Caco-2 (cell line): Measurements from ENCODE around the gene STK32C. TPM values are rescaled to one million over a fixed set of nuclear protein-coding genes. Genes with fewer than 3 reads are reported as not detected.
"Not testable (repeated sequence)": the region's sequence is repeated elsewhere in the genome, so short reads cannot be mapped to it uniquely, and the experiment has no call there.

Experiments used
- BruUV-seq: library from RNA; stranded (reverse); fragments of 400-500 nt; replicated peaks from 2 replicates; lab custom pipeline; 2021; lab: Mats Ljungman, UMichigan
- CTCF ChIA-PET: fragments of 300-600 bp; sonication (Branson Sonifier 250); formaldehyde crosslinking; loops from one replicate; lab custom pipeline; 2022; ENCODE audit warnings: antibody characterized with exemption; lab: Charles Lee
- POLR2A ChIA-PET: fragments of 300-600 bp; sonication (Branson Sonifier 250); formaldehyde crosslinking; loops from one replicate; lab custom pipeline; 2022; ENCODE audit warnings: antibody characterized with exemption; lab: Charles Lee
- DNase-seq, 2 experiments: peaks; one replicate each; pipeline versions ENCODE4 v3.0.0 to v3.0.0-alpha.2; 2020 to 2022
- H3K27me3 ChIP-seq: replicated peaks from 2 replicates; pipeline ENCODE4 v1.6.0; 2011; ENCODE audit warnings: low read length; ENCODE audit not compliant: control insufficient read depth, insufficient read depth
- H3K36me3 ChIP-seq: 2 replicates; pipeline ENCODE4 v1.5.1; 2011; ENCODE audit warnings: low read length; ENCODE audit not compliant: control insufficient read depth, insufficient read depth
- H3K4me1 ChIP-seq: fragments of 250-450 bp; sonication (Bioruptor Pico); 2 replicates; pipeline ENCODE4 v1.5.1; 2020; ENCODE audit warnings: mild to moderate bottlenecking
- H3K4me3 ChIP-seq: 2 replicates; pipeline ENCODE4 v1.5.1; 2011; ENCODE audit warnings: low read depth, mild to moderate bottlenecking, control low read depth, low read length
- H3K9me3 ChIP-seq: fragments of 250-450 bp; sonication (Bioruptor Pico); 2 replicates; pipeline ENCODE4 v1.5.1; 2020; ENCODE audit warnings: mild to moderate bottlenecking, moderate library complexity
- H3K27ac Mint-ChIP-seq: one replicate; pipeline ENCODE4 v1.8.0; 2022; ENCODE audit warnings: mixed read lengths; ENCODE audit not compliant: unreplicated experiment
- H3K27me3 Mint-ChIP-seq: one replicate; pipeline ENCODE4 v1.8.0; 2022; ENCODE audit warnings: mixed read lengths; ENCODE audit not compliant: insufficient read depth, unreplicated experiment
- H3K36me3 Mint-ChIP-seq: one replicate; pipeline ENCODE4 v1.8.0; 2022; ENCODE audit warnings: mild to moderate bottlenecking, mixed read lengths; ENCODE audit not compliant: insufficient read depth, unreplicated experiment
- H3K4me1 Mint-ChIP-seq: one replicate; pipeline ENCODE4 v1.8.0; 2022; ENCODE audit warnings: low read depth, mixed read lengths; ENCODE audit not compliant: unreplicated experiment
- H3K4me3 Mint-ChIP-seq: one replicate; pipeline ENCODE4 v1.8.0; 2022; ENCODE audit warnings: mild to moderate bottlenecking, moderate library complexity, mixed read lengths; ENCODE audit not compliant: unreplicated experiment
- H3K9me3 Mint-ChIP-seq: one replicate; pipeline ENCODE4 v1.8.0; 2022; ENCODE audit warnings: mixed read lengths; ENCODE audit not compliant: unreplicated experiment
- CTCF ChIP-seq, 2 experiments: fragments of 200-600 bp in 1 of 2; IDR thresholded peaks; 1 replicate in 1 of 2; 2 replicates in 1 of 2; pipeline versions ENCODE4 v1.5.1 to v1.8.0; 2011 to 2022; ENCODE audit warnings: antibody characterized with exemption in 1 of 2, control low read depth in 1 of 2, inconsistent platforms in 1 of 2, low read depth in 1 of 2, low read length in 1 of 2, mild to moderate bottlenecking in 1 of 2, moderate library complexity in 1 of 2; ENCODE audit not compliant: insufficient read depth in 1 of 2, severe bottlenecking in 1 of 2, unreplicated experiment in 1 of 2
- intact Hi-C: fragments of 100-400 bp; cut with micrococcal nuclease; formaldehyde crosslinking; loops from one replicate; pipeline ENCODE4 v1.10.0; 2022; ENCODE audit not compliant: unreplicated experiment
- total RNA-seq: library from RNA; stranded (reverse); gene quantifications from 2 replicates; pipeline ENCODE4 v1.2.3, GENCODE V29; 2022

Gene STK32C
- total RNA-seq, 1 experiment from 2014 or later: 13.3 TPM

- Mint-ChIP-seq H3K36me3 (peaks cover 6% of the 10 kb centered on the region), H3K27me3 (no peaks in the 10 kb centered on the region), H3K4me3 (no peak overlapping the region), H3K4me1 (no peaks in the 10 kb centered on the region), H3K27ac (no peak overlapping the region), H3K9me3 (peaks cover 17% of the 10 kb centered on the region)
- Histone ChIP-seq H3K36me3 (no peaks in the 10 kb centered on the region), H3K9me3 (peaks cover 5% of the 10 kb centered on the region; the same call in 1 of the 2 replicates), H3K4me1 (no peaks in the 10 kb centered on the region), H3K4me3 (no peak overlapping the region), H3K27me3 (no peaks in the 10 kb centered on the region)
- TF ChIP-seq CTCF (IDR thresholded peaks at IDR 0.05; ENCODE audit: insufficient read depth in 1 of 2, low read depth in 1 of 2, low read length in 1 of 2, severe bottlenecking in 1 of 2, unreplicated experiment in 1 of 2): no peak
- ChIA-PET CTCF (no interaction called here), POLR2A (no interaction called here)
- no TSS peak for BruUV-seq
- intact Hi-C loops: no loop called here
- no peak for DNase-seq
Measured at GRCh38 chr10:132316133-132316532, 8.4 kb upstream of the STK32C start.

- intact Hi-C loops, BruUV-seq, H3K27me3 Mint-ChIP-seq, H3K27me3 ChIP-seq, H3K36me3 Mint-ChIP-seq, H3K4me1 ChIP-seq, DNase-seq, POLR2A ChIA-PET, H3K9me3 ChIP-seq, H3K27ac Mint-ChIP-seq, H3K36me3 ChIP-seq, H3K4me1 Mint-ChIP-seq, H3K4me3 ChIP-seq, H3K4me3 Mint-ChIP-seq: not testable (repeated sequence)
- peaks cover 17% of the 10 kb centered on the region for H3K9me3 Mint-ChIP-seq
- CTCF ChIA-PET: interaction anchor here (0.7 kb wide), 1 partner anchor 145 kb away, joined by 3 read pairs; no protein-coding TSS in a partner anchor
Measured at GRCh38 chr10:132314881-132315280, 7.1 kb upstream of the STK32C start.

- no peak overlapping the region for H3K4me3 Mint-ChIP-seq
- Histone ChIP-seq H3K27me3 (no peaks in the 10 kb centered on the region), H3K4me1 (no peaks in the 10 kb centered on the region), H3K4me3 (no peak overlapping the region), H3K36me3 (no peaks in the 10 kb centered on the region), H3K9me3 (peaks cover 5% of the 10 kb centered on the region; the same call in 1 of the 2 replicates)
- H3K4me1 Mint-ChIP-seq: no peaks in the 10 kb centered on the region
- DNase-seq: no peak
- POLR2A ChIA-PET: no interaction called here
- H3K9me3 Mint-ChIP-seq: peaks cover 17% of the 10 kb centered on the region
- no peaks in the 10 kb centered on the region for H3K27me3 Mint-ChIP-seq
- H3K36me3 Mint-ChIP-seq: peaks cover 6% of the 10 kb centered on the region
- intact Hi-C loops: no loop called here
- CTCF ChIA-PET: no interaction called here
- H3K27ac Mint-ChIP-seq: no peak overlapping the region
- no TSS peak for BruUV-seq
- TF ChIP-seq CTCF (IDR thresholded peaks at IDR 0.05; ENCODE audit: insufficient read depth in 1 of 2, low read depth in 1 of 2, low read length in 1 of 2, severe bottlenecking in 1 of 2, unreplicated experiment in 1 of 2): no peak
Measured at GRCh38 chr10:132314336-132314735, 6.6 kb upstream of the STK32C start.

GRCh38 chr10:132313865-132314264 is 6.1 kb upstream of the STK32C start:
- peaks cover 3% of the 10 kb centered on the region; the same call in 1 of the 2 replicates for H3K4me1 ChIP-seq
- no peak overlapping the region for H3K27ac Mint-ChIP-seq
- no peaks in the 10 kb centered on the region for H3K4me1 Mint-ChIP-seq
- H3K9me3 ChIP-seq: peaks cover 5% of the 10 kb centered on the region; the same call in 1 of the 2 replicates
- no peak overlapping the region for H3K4me3 Mint-ChIP-seq
- no peak overlapping the region for H3K4me3 ChIP-seq
- POLR2A ChIA-PET: no interaction called here
- H3K27me3 Mint-ChIP-seq: no peaks in the 10 kb centered on the region
- CTCF ChIA-PET: no interaction called here
- no peaks in the 10 kb centered on the region for H3K36me3 ChIP-seq
- H3K36me3 Mint-ChIP-seq: peaks cover 6% of the 10 kb centered on the region
- TF ChIP-seq CTCF (IDR thresholded peaks at IDR 0.05; ENCODE audit: insufficient read depth in 1 of 2, low read depth in 1 of 2, low read length in 1 of 2, severe bottlenecking in 1 of 2, unreplicated experiment in 1 of 2): no peak
- BruUV-seq: no TSS peak
- H3K27me3 ChIP-seq: no peaks in the 10 kb centered on the region
- no peak for DNase-seq
- intact Hi-C loops: no loop called here
- H3K9me3 Mint-ChIP-seq: peaks cover 17% of the 10 kb centered on the region
